Brain microvascular endothelial cell (primary cell): ENCODE results near the gene CCNB1IP1.
A peak's percentile ranks its signal among the peaks of the same experiment; 100 is the strongest.
"Not testable (repeated sequence)": the region's sequence is repeated elsewhere in the genome, so short reads cannot be mapped to it uniquely, and the experiment has no call there.

ENCODE experiments used
- DNase-seq: peaks from one replicate; pipeline ENCODE4 v3.0.0-alpha.2; 2020
- H3K27ac ChIP-seq: fragments of 250-450 bp; sonication (Bioruptor Pico); 2 replicates; pipeline ENCODE4 v1.5.1; 2020; ENCODE audit warnings: mild to moderate bottlenecking, moderate library complexity
- H3K27me3 ChIP-seq: fragments of 250-450 bp; sonication (Bioruptor Pico); replicated peaks from 2 replicates; pipeline ENCODE4 v1.5.1; 2020; ENCODE audit warnings: mild to moderate bottlenecking
- H3K36me3 ChIP-seq: fragments of 250-450 bp; sonication (Bioruptor Pico); replicated peaks from 2 replicates; pipeline ENCODE4 v1.5.1; 2020; ENCODE audit warnings: mild to moderate bottlenecking
- H3K4me3 ChIP-seq: 2 replicates; pipeline ENCODE4 v1.5.1; 2011; ENCODE audit warnings: low read depth, mild to moderate bottlenecking, control low read depth, low read length, moderate library complexity
- CTCF ChIP-seq: IDR thresholded peaks from 2 replicates; pipeline ENCODE4 v1.5.1; 2011; ENCODE audit warnings: low read depth, mild to moderate bottlenecking, moderate library complexity, low read length, control low read depth, inconsistent platforms; ENCODE audit errors: missing control alignments
- in situ Hi-C: cut with HindIII; loops from 2 replicates; pipeline ENCODE4 v1.10.0; 2017; ENCODE audit warnings: low sequenced_read_pairs, low pct_ligation_motif_present

CCNB1IP1 gene

GRCh38 chr14:20294636-20295035, 38.4 kb downstream of the CCNB1IP1 start:
- peaks cover 49% of the 10 kb centered on the region for H3K36me3 ChIP-seq

GRCh38 chr14:20281998-20282397, 51.1 kb downstream of the CCNB1IP1 start:
- in situ Hi-C loops, H3K36me3 ChIP-seq, H3K4me3 ChIP-seq, H3K27ac ChIP-seq, H3K27me3 ChIP-seq, DNase-seq: not testable (repeated sequence)

More at GRCh38 chr14:20294636-20295035, 38.4 kb downstream of the CCNB1IP1 start:
- DNase-seq = no peak
- Histone ChIP-seq H3K27ac (no peak overlapping the region), H3K27me3 (no peaks in the 10 kb centered on the region), H3K4me3 (no peak overlapping the region)
- in situ Hi-C loops = no loop called here
- TF ChIP-seq CTCF = no peak

GRCh38 chr14:20280265-20280664, 52.8 kb downstream of the CCNB1IP1 start:
- DNase-seq, H3K27ac ChIP-seq, H3K36me3 ChIP-seq, H3K27me3 ChIP-seq, H3K4me3 ChIP-seq, in situ Hi-C loops: not testable (repeated sequence)

GRCh38 chr14:20278414-20278813, 54.7 kb downstream of the CCNB1IP1 start:
- no peak for TF ChIP-seq CTCF
- no peak overlapping the region for H3K4me3 ChIP-seq
- peak; percentile 40 for DNase-seq
- no peaks in the 10 kb centered on the region for H3K27me3 ChIP-seq
- no peaks in the 10 kb centered on the region for H3K36me3 ChIP-seq
- no peak overlapping the region for H3K27ac ChIP-seq
- in situ Hi-C loops = no loop called here

- H3K4me3 ChIP-seq = no peak overlapping the region
- H3K27me3 ChIP-seq = no peaks in the 10 kb centered on the region
- H3K27ac ChIP-seq = no peak overlapping the region
- DNase-seq = no peak
- TF ChIP-seq CTCF = no peak
- no peaks in the 10 kb centered on the region for H3K36me3 ChIP-seq
- in situ Hi-C loops = no loop called here
These were observed 55.7 kb downstream of the CCNB1IP1 start for GRCh38 chr14:20277409-20277808.

GRCh38 chr14:20274062-20274461, 59.0 kb downstream of the CCNB1IP1 start:
- Histone ChIP-seq H3K4me3 (no peak overlapping the region), H3K36me3 (no peaks in the 10 kb centered on the region), H3K27me3 (no peaks in the 10 kb centered on the region), H3K27ac (no peak overlapping the region)
- no peak for DNase-seq
- in situ Hi-C loops = no loop called here
- no peak for TF ChIP-seq CTCF

GRCh38 chr14:20264361-20264760, 68.7 kb downstream of the CCNB1IP1 start:
- H3K36me3 ChIP-seq, in situ Hi-C loops, H3K27me3 ChIP-seq, DNase-seq, H3K27ac ChIP-seq, H3K4me3 ChIP-seq: not testable (repeated sequence)
